Measurements from ENCODE around the gene SLC38A3. TPM values are rescaled to one million over a fixed set of nuclear protein-coding genes. Genes with fewer than 3 reads are reported as not detected.

SLC38A3 gene
- total and polyA plus RNA-seq, 2 donors (not counting 1 experiment from before 2014, with no cell fraction given): not detected

- no peaks in the 10 kb centered on the region for H3K36me3 ChIP-seq (replicated peaks in 1 of 2; ENCODE audit: control extremely low read depth in 1 of 2, control insufficient read depth in 1 of 2, extremely low read depth in 1 of 2, insufficient read depth in 2 of 2, low read length in 1 of 2)
- peaks cover 9% of the 10 kb centered on the region for H3K27me3 Mint-ChIP-seq
- H3K9ac ChIP-seq (ENCODE audit: low read length): no peak overlapping the region
- H3K4me2 ChIP-seq (replicated peaks; ENCODE audit: low read depth, low read length, poor library complexity, severe bottlenecking): no peak overlapping the region
- intact Hi-C loops (cut with micrococcal nuclease): no loop called here
- no peak overlapping the region for H3K4me3 Mint-ChIP-seq
- no peak overlapping the region for H2AFZ ChIP-seq (ENCODE audit: insufficient read depth, low read depth, low read length, poor library complexity, severe bottlenecking)
- 86% methylated on average over 7 of the region's 7 CpGs for WGBS (ENCODE audit: insufficient coverage)
- H3K27ac Mint-ChIP-seq: no peak overlapping the region
- no peaks in the 10 kb centered on the region for H3K4me1 ChIP-seq (ENCODE audit: control insufficient read depth in 2 of 2, insufficient read depth in 2 of 2, low read length in 2 of 2)
- DNase-seq (no peak), ATAC-seq (ENCODE audit: low read depth) (no peak)
- H3K79me2 ChIP-seq (ENCODE audit: control insufficient read depth, insufficient read depth, low read length): no peaks in the 10 kb centered on the region
- no peaks in the 10 kb centered on the region for H3K27me3 ChIP-seq (replicated peaks in 1 of 4; ENCODE audit: control extremely low read depth in 1 of 4, control insufficient read depth in 3 of 4, insufficient read depth in 4 of 4, low read length in 3 of 4)
- CTCF ChIA-PET: interaction anchor here (1.3 kb wide), 1 partner anchor 27 kb away, joined by 3 read pairs; no protein-coding TSS in a partner anchor
- no peak overlapping the region for H3K4me3 ChIP-seq (ENCODE audit: control extremely low read depth in 1 of 5, extremely low read depth in 1 of 5, insufficient read depth in 1 of 5, low read depth in 2 of 5, low read length in 4 of 5)
- POLR2A ChIA-PET: no interaction called here
- TF ChIP-seq EZH2 (IDR thresholded peaks at IDR 0.05; ENCODE audit: borderline replicate concordance, insufficient read depth, low read depth, low read length, poor library complexity, severe bottlenecking): no peak
- no peak for TF ChIP-seq CTCF (IDR thresholded peaks at IDR 0.05)
- H4K20me1 ChIP-seq (ENCODE audit: control insufficient read depth, insufficient read depth, low read length, poor library complexity, severe bottlenecking): no peaks in the 10 kb centered on the region
- no peak overlapping the region for H3K27ac ChIP-seq (ENCODE audit: low read length in 2 of 2)
- no peaks in the 10 kb centered on the region for H3K4me1 Mint-ChIP-seq
- no peaks in the 10 kb centered on the region for H3K9me3 ChIP-seq (ENCODE audit: control extremely low read depth in 1 of 3, control insufficient read depth in 2 of 3, insufficient read depth in 1 of 3, low read length in 2 of 3)
- H3K9me3 Mint-ChIP-seq (ENCODE audit: insufficient read depth): no peaks in the 10 kb centered on the region
Observed at GRCh38 chr3:50164984-50165909, 39.8 kb upstream of the SLC38A3 start.

GRCh38 chr3:50165910-50166538 lies 39.0 kb upstream of the SLC38A3 start:
- TF ChIP-seq CTCF (IDR thresholded peaks at IDR 0.05): no peak
- no peak for TF ChIP-seq EZH2 (IDR thresholded peaks at IDR 0.05; ENCODE audit: borderline replicate concordance, insufficient read depth, low read depth, low read length, poor library complexity, severe bottlenecking)
- ATAC-seq (ENCODE audit: low read depth) (no peak), DNase-seq (no peak)
- WGBS (ENCODE audit: insufficient coverage): 43% methylated on average over 13 of the region's 15 CpGs
- Histone ChIP-seq H3K9ac (ENCODE audit: low read length) (no peak overlapping the region), H3K4me2 (replicated peaks; ENCODE audit: low read depth, low read length, poor library complexity, severe bottlenecking) (no peak overlapping the region), H2AFZ (ENCODE audit: insufficient read depth, low read depth, low read length, poor library complexity, severe bottlenecking) (no peak overlapping the region), H3K27me3 (replicated peaks in 1 of 4; ENCODE audit: control extremely low read depth in 1 of 4, control insufficient read depth in 3 of 4, insufficient read depth in 4 of 4, low read length in 3 of 4) (no peaks in the 10 kb centered on the region), H4K20me1 (ENCODE audit: control insufficient read depth, insufficient read depth, low read length, poor library complexity, severe bottlenecking) (no peaks in the 10 kb centered on the region), H3K4me3 (ENCODE audit: control extremely low read depth in 1 of 5, extremely low read depth in 1 of 5, insufficient read depth in 1 of 5, low read depth in 2 of 5, low read length in 4 of 5) (no peak overlapping the region), H3K79me2 (ENCODE audit: control insufficient read depth, insufficient read depth, low read length) (no peaks in the 10 kb centered on the region), H3K36me3 (replicated peaks in 1 of 2; ENCODE audit: control extremely low read depth in 1 of 2, control insufficient read depth in 1 of 2, extremely low read depth in 1 of 2, insufficient read depth in 2 of 2, low read length in 1 of 2) (no peaks in the 10 kb centered on the region), H3K4me1 (ENCODE audit: control insufficient read depth in 2 of 2, insufficient read depth in 2 of 2, low read length in 2 of 2) (no peaks in the 10 kb centered on the region), H3K9me3 (ENCODE audit: control extremely low read depth in 1 of 3, control insufficient read depth in 2 of 3, insufficient read depth in 1 of 3, low read length in 2 of 3) (no peaks in the 10 kb centered on the region), H3K27ac (ENCODE audit: low read length in 2 of 2) (no peak overlapping the region)
- ChIA-PET CTCF (no interaction called here), POLR2A (no interaction called here)
- no peak overlapping the region for H3K4me3 Mint-ChIP-seq
- no peaks in the 10 kb centered on the region for H3K9me3 Mint-ChIP-seq (ENCODE audit: insufficient read depth)
- no peaks in the 10 kb centered on the region for H3K4me1 Mint-ChIP-seq
- intact Hi-C loops (cut with micrococcal nuclease): no loop called here
- peaks cover 9% of the 10 kb centered on the region for H3K27me3 Mint-ChIP-seq
- H3K27ac Mint-ChIP-seq: no peak overlapping the region

Data from B cell (primary cell).